HG03159 (cell line): ENCODE data around the gene DYNC1H1.

ENCODE experiments used
- ATAC-seq: cut with Tn5 transposase; IDR thresholded peaks from one replicate; pipeline ENCODE4 v1.9.1; 2021; ENCODE audit warnings: mild to moderate bottlenecking, moderate library complexity; ENCODE audit not compliant: unreplicated experiment

DYNC1H1 gene

DNA sequence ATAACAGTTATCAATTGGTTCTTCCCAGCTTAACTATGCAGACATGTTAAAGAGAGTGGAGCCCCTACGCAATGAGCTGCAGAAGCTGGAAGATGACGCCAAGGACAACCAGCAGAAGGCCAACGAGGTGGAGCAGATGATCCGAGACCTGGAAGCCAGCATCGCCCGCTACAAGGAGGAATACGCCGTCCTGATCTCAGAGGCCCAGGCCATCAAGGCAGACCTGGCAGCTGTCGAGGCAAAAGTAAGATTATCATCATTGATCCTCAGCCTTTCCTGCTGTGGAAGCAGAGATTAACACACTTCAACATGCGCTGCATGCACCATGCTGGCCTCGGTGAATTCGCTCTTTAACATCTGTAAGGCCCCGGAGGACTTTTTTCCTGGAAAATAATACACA, 68.9 kb downstream of the DYNC1H1 start:
- no peak for ATAC-seq

DNA sequence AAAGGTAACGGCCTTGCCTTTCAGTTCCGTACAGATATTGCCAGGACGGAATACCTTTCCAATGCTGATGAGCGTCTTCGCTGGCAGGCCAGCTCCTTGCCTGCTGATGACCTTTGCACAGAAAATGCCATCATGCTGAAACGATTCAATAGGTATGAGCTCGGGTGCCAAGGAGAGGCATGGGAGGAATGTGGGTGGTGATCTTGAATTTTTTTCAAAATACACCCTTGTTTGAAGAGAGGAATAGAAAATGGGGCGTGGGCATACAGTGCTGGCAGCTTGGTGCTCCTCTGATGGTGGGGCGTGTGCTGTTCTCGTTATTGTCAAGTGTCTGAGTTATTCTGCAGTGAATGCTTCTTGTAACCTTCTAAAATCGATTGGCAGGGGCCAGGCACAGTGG, 69.9 kb downstream of the DYNC1H1 start:
- no peak for ATAC-seq

DNA sequence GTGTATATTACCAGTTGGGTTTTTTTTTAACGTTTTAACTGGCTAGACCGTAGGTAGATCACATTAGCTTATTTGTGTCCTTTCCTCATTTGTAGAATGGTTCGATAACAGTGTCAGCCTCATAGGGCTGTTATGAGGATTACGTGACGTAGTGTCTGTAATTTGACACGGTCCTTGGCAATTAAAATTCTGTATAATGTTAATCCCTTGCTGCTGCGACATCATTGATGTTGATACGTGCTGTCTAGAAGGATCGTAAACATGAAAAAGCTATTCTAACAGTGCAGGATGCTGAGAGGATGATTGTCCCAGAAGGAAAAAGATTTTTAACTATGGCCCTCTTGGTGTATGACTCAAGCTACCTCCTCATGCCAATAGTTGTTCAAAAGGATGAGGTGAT, 71.5 kb downstream of the DYNC1H1 start:
- no peak for ATAC-seq

DNA sequence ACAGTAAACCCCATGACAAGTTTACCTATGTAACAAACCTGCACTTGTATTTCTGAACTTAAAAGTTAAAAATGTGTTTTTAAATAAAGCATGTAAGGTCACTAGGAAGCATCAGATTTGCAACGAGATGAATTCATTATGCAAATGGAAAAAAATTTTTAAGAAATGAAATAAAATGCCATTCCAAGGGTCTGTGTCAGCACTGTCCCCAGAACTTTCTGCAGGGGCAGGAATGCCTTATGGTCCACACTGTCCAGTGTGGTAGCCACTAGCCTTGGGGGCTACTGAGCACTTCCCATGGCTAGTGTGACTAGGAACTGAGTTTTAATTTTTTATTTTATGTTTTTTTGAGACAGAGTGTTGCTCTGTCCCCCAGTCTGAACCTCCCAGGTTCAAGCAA, 73.3 kb downstream of the DYNC1H1 start:
- no peak for ATAC-seq

DNA sequence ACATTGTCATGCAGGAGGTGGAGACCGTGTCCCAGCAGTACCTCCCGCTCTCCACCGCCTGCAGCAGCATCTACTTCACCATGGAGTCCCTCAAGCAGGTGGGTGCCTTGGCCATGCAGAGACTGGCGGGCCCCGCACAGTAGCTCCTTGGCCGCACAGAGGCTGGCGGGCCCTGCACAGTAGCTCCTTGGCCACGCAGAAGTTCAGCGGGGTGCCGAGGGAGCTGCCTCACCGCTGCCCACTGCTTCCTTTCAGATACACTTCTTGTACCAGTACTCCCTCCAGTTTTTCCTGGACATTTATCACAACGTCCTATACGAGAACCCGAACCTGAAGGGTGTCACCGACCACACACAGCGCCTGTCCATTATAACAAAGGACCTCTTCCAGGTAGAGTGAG, 74.8 kb downstream of the DYNC1H1 start:
- ATAC-seq, result no peak

DNA sequence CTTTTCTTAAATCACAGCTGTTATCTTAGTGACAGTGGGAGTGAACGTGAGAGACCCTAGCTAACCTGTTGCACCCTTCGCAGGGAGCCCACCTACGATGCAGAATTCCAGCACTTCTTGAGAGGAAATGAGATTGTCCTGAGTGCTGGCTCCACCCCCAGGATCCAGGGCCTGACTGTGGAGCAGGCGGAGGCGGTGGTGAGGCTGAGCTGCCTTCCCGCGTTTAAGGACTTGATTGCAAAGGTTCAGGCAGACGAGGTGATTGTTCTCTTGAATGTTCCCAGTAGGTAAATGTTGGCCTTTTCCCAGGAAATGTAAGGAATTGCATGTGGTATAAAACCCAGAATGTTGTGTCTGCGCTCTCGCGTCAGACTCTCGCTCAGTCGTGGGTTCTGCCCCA, 75.8 kb downstream of the DYNC1H1 start:
- ATAC-seq, result no peak

DNA sequence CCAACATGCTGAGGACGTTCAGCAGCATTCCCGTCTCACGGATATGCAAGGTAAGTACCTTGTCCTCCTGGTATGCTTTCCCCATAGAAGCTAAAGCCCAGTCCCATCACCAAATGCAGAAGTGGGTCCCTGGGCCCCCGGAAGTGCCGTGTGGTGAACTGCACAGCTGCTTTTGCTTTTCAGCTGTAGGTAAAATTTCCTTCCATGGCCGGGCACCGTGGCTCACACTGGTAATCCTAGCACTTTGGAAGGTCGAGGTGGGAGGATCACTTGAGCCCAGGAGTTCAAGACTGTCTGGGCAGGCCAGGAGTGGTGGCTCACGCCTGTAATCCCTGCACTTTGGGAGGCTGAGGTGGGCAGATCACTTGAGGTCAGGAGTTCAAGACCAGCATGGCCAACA, 78.3 kb downstream of the DYNC1H1 start:
- ATAC-seq, result no peak

DNA sequence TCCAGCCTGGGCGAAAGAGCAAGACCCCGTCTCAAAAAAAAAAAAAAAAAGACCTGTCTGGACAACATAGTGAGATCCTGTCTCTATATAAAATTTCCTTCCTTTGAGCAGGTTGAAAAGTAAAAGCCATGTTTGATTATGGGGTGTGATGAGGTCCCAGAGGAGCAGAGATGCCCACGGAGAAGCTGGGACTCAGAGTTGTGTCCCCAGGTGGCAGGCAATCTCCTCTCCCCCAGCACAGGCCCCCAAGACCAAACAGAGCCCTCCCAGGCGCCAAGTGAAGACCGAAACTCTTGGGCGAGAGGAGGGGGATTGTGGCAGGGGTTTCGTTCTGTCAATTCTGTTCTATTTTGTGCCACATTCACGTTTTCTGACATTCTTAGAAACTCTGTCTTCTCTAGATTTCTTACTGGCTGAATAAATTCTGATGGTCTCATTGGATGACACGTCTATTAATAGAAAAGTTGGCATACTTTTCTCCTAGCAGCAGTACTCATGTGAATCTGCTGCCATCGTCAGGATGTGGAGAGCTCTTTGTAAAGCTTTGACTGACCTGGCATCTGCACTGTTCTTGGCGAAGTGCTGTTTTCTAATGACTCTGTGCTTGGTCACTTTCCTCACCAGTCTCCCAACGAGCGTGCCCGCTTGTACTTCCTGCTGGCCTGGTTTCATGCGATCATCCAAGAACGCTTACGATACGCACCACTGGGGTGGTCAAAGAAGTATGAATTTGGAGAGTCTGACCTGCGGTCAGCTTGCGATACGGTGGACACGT, 79.1 kb downstream of the DYNC1H1 start:
- no peak for ATAC-seq

DNA sequence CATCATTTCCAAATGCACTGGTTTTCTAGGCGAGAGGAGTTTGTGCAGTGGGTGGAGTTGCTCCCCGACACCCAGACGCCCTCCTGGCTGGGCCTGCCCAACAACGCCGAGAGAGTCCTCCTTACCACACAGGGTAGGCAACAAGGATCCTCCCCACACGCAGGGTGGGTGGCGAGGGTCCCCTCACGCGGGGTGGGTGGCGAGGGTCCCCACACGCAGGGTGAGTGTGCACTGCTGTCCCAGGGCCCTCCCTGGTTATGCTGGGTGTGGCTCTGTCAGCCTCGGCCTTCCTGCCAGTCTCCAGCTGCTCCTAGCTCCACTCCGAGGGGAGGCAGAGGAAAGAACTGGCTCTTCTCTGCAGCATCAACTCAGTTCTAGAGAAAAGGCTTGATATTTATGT, 80.2 kb downstream of the DYNC1H1 start:
- no peak for ATAC-seq

DNA sequence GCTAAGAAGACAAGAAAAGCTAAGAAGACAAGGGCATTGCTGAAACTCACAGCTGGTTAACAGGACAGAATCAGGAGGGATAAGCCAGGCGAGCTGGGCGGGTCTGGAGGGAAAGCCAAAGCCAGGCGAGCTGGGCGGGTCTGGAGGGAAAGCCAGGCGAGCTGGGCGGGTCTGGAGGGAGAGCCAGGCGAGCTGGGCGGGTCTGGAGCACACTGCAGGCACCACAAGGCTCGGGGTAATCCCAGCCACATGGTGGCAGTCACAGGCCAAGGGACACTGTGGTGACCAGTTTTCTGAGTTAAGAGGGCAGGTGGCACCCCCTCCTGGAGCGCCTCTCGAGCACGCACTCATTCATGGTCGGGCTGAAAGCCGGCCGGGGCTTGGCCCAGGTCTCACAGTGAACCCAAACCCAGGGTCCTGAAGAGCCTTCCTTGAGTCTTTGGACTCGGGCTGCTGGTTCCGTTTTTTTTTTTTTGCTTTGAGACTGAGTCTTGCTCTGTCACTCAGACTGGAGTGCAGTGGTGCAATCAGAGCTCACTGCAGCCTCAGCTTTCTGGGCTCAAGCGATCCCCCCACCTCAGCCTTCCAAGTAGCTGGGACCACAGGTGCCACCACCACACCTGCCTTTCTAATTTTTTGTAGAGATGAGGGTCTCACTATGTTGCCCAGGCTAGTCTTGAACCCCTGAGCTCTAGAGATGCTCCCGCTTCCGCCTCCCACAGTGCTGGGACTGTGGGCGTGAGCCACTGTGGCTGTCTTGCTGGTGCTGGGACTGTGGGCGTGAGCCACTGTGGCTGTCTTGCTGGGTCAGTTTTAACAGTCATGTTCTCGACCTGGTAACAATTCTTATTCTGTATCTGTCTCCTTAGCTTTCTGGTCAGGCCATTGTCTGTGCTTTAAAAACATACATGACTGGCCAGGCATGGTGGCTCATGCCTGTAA, 82.2 kb downstream of the DYNC1H1 start:
- ATAC-seq, result no peak

DNA sequence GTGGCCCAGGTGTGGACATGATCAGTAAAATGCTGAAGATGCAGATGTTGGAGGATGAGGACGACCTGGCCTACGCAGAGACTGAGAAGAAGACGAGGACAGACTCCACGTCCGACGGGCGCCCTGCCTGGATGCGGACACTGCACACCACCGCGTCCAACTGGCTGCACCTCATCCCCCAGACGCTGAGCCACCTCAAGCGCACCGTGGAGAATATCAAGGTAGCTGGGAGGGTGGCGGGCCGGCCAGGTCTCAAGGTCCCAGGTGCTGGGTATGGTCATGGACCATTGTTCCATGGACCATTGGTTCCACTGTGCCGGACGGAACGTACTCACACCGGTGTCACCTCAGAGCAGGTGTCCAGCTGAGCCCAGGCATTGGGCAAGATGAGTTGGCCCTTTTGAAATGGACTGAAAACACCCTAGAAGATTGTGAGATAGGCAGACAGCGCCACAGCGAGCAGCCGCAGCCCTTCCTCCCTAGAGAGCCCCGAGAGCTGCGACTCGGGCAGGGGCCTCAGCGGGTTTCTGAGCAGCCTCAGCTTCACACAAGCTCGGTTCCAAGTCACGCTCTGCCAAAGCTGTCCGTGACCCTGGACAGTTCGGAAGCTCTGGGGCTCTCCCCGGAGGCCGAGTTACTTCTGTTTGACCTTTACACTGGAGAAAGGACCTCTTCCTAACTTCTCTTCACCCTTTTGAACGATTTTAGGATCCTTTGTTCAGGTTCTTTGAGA, 83.6 kb downstream of the DYNC1H1 start:
- no peak for ATAC-seq

DNA sequence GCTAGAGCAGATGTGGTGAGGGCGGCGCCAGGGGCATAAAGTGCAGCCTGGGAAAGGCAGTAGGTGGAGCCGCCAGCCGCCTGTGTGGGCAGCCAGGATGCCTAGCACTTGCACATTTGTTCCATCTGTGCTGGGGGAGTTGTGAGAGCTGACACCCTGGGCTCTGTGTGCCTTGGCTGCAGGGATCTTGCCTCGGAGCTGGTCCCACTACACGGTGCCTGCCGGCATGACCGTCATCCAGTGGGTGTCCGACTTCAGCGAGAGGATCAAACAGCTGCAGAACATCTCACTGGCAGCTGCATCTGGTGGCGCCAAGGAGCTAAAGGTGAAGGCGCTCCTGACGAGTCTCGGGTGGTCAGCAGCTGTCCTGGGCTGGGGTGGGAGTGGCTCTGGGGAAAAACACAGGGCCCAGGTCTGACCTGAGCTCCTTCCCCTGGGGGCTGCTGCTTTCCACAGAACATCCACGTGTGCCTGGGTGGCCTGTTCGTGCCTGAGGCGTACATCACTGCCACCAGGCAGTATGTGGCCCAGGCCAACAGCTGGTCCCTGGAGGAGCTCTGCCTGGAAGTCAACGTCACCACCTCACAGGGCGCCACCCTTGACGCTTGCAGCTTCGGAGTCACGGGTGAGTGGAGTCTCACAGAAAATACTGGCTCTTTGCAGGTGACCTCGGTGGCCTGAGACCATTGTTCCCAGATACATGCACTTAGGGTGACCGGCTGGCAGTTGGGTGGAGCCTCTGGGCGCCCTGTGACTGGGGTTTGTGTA, 85.1 kb downstream of the DYNC1H1 start:
- no peak for ATAC-seq

DNA sequence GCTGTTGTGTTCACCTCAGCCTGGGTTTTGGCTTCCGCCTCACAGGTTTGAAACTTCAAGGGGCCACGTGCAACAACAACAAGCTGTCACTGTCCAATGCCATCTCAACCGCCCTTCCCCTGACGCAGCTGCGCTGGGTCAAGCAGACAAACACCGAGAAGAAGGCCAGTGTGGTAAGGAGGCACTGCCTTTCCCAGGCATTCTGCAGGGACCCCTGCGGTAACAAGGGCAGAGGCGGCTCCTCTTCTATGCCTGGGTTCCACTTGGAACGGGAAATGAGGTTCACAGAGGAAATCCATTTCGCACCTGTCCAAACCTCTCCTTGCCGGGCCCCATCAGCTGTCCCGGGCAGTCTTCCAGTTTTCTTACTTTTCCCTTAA, 85.6 kb downstream of the DYNC1H1 start:
- ATAC-seq, result no peak

DNA sequence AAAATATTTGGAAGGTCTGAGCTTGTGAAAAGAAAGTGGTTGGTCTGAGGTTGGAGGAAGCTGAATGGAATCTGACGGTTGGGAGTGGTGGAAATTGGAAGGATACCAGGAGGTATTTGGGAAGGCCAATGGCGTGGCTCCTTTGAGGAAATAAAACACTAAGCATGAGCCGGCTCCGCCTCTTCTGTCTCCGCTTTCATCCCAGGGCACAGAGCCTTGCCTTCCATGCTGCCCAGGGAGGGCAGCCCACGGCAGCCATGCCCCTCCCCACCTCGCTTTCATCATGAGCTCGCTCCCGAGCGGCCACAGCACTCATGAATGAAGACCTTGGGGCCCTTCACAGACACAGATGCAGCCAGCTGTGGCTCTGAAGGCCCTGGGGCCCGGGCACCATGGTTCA, 86.3 kb downstream of the DYNC1H1 start:
- no peak for ATAC-seq

DNA sequence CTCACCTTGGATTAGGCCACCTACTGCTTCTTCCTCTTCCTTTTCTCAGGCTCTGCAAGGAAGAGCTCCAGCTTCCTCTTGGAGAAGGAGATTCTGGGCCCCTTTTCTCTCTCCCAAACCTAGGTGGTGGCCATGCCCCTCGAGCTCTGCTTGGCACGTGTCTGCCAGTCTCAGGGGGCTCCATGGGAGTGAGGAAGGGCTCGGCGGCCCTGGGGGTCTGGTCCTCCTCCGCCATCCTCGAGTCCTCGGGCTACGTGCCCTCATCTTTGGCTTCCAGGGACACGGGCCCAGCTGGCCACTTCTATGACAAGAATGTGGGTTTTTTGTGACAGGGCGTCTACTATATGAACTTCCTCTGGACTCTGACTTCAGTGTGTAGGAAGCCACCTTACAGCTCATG, 88.1 kb downstream of the DYNC1H1 start:
- no peak for ATAC-seq

DNA sequence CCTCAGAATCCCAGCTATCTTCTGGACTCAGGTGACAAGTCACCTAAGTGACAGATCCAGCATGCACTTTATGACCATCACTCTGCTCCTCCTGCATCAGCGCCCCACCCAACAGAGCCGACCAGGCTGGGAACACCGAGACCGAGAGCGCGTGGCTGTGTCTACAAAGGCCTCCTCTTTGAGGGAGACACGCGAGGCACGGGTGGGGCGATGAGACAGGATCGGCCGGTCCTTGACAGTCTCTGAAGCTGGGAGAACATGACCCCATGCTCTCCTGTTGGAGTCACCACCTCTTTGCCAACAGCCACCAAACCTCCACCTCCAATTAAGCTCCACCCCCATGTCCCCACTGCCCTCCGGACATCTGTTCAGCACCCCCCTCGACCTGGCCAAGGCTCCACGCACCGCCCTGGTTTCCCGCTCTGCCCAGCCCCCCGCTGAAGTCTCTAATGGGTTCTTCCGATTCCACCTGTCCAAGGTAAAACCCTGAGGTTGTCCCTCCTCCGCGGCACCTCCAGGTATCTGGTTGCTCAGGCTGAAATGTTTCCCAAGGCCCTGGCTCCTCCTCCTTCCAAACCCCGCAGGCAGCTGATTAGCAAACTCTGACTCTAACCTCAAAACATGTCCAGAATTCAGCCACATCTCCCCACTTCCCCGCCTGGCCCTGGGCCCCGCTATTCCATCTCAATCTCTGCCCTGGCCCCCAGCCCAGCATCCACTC, 91.0 kb downstream of the DYNC1H1 start:
- ATAC-seq, result no peak

DNA sequence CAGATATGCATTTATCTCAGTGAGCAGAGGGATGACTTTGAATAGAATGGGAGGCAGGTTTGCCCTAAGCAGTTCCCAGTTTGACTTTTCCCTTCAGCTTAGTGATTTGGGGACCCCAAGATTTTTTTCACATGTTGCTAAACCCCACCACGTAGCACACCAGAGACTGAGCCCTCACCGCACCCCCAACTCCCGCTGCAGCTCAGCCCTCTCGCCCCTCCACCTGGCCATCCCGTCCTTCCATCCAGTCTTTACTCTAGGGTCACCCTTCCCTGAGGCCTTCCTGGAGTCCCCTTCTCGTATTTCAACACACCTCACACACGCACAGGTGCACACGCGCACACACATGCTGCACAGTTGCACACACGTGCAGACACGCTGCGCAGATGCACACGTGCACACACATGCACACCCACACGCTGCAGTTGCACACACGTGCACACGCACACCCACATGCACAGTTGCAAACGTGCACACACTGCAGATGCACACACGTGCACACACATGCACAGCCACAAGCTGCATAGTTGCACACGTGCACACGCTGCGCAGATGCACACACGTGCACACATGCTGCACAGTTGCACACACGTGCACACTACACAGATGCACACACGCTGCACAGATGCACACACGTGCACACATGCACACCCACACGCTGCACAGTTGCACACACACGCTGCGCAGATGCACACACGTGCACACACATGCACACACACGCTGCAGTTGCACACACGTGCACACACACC, 92.5 kb downstream of the DYNC1H1 start:
- ATAC-seq, result no peak

DNA sequence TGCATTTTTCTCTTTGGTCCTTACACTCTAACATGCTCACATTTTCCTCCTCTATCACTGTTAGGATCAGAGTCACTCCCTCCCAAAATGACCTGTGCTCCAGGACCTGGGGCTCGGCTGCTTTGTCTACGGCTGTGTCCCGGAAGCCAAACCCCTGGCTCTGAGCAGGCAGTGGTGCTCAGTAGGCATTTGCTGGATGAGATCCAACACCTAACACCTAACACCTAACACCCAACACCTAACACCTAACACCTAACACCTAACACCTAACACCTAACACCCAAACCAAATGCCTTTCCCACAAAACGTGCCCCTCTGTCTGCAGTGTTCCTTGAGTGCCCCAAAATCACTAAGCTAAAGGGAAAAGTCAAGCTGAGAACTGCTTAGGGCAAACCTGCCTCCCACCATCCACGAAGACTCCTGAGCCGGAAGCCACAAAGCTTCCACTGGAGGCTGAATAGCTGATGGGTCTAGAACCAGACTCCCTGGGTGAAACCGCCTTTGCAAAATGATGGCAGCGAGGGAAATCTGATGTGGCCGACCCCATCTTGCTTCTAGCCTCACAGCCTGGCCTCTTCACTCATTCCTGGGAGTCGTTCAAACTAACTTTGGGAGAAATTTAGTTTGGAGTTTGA, 93.2 kb downstream of the DYNC1H1 start:
- no peak for ATAC-seq

DNA sequence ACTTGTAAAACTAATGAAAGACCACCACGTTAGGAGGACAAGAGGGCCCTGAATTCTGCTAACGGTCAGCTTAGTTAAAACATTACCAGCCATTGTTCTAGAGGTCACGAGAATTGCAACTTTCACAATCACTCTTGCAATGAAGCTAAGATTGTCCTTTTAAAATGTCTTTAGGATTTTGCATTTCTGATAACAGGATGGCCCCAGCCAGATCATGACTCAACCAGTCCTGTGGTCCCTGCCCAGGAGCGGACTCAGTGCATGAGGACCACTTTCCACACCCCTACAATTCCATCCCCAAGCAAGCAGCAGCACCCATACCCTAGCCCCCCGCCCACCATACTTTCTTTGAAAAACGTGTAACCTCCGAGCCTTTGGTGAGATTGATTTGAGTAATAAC, 93.8 kb downstream of the DYNC1H1 start:
- no peak for ATAC-seq
